C4-2B (cell line): Measurements from ENCODE around the gene CASP9.
A peak's percentile ranks its signal among the peaks of the same experiment; 100 is the strongest.
"Not testable (repeated sequence)": the region's sequence is repeated elsewhere in the genome, so short reads cannot be mapped to it uniquely, and the experiment has no call there.

Source experiments
- H3K27ac ChIP-seq: fragments of 450-650 bp; 2 replicates; pipeline ENCODE4 v1.5.1; 2017
- ZFX ChIP-seq: fragments of 450-650 bp; IDR thresholded peaks from 2 replicates; pipeline ENCODE4 v1.6.1; 2017
- TF ChIP-seq, protein P1 (sequence below): fragments of 450-650 bp; conservative IDR thresholded peaks from 2 replicates; pipeline ENCODE4 v1.5.1; 2017; ENCODE audit warnings: mild to moderate bottlenecking

Gene CASP9

GRCh38 chr1:15507278-15507677 is 16.7 kb downstream of the CASP9 start:
- TF ChIP-seq, protein P1, sequence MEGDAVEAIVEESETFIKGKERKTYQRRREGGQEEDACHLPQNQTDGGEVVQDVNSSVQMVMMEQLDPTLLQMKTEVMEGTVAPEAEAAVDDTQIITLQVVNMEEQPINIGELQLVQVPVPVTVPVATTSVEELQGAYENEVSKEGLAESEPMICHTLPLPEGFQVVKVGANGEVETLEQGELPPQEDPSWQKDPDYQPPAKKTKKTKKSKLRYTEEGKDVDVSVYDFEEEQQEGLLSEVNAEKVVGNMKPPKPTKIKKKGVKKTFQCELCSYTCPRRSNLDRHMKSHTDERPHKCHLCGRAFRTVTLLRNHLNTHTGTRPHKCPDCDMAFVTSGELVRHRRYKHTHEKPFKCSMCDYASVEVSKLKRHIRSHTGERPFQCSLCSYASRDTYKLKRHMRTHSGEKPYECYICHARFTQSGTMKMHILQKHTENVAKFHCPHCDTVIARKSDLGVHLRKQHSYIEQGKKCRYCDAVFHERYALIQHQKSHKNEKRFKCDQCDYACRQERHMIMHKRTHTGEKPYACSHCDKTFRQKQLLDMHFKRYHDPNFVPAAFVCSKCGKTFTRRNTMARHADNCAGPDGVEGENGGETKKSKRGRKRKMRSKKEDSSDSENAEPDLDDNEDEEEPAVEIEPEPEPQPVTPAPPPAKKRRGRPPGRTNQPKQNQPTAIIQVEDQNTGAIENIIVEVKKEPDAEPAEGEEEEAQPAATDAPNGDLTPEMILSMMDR: no peak
- TF ChIP-seq ZFX: no peak
- no peak overlapping the region for H3K27ac ChIP-seq

GRCh38 chr1:15506831-15507230 is 17.2 kb downstream of the CASP9 start:
- TF ChIP-seq ZFX: no peak
- no peak overlapping the region for H3K27ac ChIP-seq

- TF ChIP-seq, protein P1: no peak
- TF ChIP-seq ZFX: no peak
- H3K27ac ChIP-seq: no peak overlapping the region
These were observed 19.6 kb downstream of the CASP9 start for GRCh38 chr1:15504436-15504835.

DNA sequence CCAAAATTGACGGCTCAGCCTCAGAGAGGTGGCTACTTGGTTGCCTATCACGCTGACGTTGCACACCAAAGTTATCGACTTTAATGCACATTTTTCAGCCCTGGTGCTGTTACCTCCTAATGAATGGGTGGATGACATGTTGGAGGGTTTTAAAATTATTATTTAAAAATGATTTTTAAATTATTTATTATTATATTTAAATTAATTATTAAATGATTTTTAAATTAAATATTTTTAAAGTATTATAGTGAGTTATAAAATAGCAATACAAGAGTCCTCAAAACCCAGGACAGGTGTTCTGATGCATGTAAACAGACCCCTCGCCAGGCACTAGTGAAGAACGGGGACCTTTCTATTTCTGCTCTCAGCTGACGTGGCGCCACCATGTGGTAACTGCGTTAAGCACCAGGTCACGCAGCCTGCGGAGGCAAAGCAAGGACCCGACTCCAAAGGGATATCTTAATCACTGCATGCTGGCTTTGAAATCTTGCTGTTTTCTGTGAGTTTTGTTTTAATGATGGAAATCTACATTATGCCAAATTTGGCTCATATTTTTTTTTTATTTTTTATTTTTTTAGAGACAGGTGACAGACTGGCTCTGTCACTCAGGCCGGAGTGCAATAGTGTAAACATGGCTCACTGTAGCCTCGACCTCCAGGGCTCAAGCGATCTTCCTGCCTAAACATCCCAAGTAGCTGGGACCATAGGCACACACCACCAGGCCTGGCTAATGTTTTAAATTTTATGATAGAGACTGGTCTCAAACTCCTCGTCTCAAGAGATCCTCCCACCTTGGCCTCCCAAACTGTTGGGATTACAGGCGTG is 22.6 kb downstream of the CASP9 start:
- H3K27ac ChIP-seq: no peak overlapping the region
- no peak for TF ChIP-seq ZFX
- TF ChIP-seq, protein P1: peak; percentile 68

DNA sequence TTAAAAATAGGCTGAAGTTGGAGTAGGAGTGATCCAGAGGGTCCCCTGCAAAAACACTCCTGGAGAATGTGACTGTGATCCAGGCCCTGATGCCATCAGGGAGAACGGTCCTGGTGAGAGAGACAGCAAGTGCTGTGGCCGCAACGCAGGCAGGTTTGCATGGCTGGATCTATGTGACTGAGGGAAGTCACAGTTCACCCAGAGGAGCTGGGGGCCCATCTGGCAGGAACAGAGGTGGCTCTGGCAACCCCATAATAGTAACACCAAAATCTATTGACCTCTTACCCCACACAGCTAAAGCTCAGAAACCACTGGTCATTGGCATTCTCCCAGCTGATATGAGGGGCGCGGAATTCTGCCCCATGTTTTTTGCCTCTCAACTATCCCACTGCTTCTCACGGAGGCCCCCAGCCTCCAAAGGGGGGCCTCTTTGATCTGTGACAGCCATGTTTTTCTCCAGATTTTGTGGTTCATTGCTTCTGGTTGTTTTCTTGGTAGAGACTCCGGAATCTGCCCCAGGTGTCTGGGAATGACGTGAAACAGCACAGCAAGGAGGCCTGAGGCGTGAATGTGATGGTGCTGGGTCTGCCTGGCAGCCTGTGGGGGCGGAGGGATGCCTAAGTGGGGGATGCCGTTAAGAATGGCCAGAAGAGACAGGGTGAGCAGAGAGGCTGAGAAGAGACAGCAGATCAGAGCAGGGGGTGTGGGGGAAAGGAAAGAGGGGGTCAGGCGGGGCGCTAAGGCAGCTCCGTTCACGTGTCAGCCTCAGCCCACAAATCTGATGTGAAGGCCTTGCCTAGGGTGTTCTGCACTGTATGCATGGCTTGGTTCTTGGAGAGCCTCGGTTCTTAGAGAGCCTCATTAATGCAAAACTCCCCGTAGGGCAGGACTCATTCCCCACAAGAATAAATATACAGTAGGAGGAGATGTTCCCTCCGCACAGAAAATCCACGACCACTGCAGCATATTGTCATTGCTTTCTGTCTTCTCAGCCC is 23.5 kb downstream of the CASP9 start:
- TF ChIP-seq, protein P1: no peak
- no peak for TF ChIP-seq ZFX
- H3K27ac ChIP-seq: no peak overlapping the region

- H3K27ac ChIP-seq: no peak overlapping the region
- TF ChIP-seq, protein P1: no peak
- TF ChIP-seq ZFX: no peak
These were observed 30.1 kb downstream of the CASP9 start for GRCh38 chr1:15493869-15494390.

DNA sequence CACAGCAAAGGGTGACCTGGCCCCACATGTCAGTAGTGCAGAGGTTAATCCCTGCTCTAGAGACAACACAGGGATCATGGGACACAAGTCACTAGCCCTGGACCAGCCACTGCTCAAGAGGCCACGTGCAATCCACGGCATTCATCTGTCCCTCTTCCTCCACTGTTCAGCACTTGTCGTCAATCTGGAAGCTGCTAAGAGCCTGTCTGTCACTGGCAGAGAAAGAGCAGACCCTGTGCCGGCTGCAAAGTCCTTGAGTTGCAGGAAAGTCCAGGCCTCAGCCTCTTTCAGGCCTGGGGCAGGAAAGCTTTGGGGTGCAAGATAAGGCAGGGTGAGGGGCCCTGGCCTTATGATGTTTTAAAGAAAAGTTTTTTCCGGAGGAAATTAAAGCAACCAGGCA is 31.4 kb downstream of the CASP9 start:
- H3K27ac ChIP-seq: no peak overlapping the region
- no peak for TF ChIP-seq ZFX
- TF ChIP-seq, protein P1: no peak

DNA sequence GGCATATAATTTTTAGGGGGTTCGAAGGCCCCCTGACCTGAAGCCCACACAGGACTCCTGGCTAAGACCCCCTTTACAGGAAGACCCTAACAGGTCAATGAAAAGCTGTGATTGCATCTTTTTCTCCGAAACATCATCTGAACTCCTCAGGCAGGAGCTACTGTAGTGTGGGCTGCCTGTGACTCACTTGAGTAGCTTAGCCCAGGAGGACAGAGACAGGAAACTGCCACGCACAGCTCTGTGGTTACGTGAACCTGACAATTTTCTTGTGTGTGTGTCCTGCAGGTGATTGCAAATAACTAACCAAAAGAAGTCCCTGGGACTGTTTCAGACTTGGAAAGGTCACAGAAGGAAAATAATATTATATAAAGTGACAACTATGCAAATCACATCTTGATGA is 33.0 kb downstream of the CASP9 start:
- H3K27ac ChIP-seq: not testable (repeated sequence)
